Ovary (tissue), 3 donors: Measurements from ENCODE around the gene NAV1.
"Not testable (repeated sequence)": the region's sequence is repeated elsewhere in the genome, so short reads cannot be mapped to it uniquely, and the experiment has no call there.

Experiments
- EP300 ChIP-seq: sonication (generic); formaldehyde crosslinking; IDR thresholded peaks from one replicate; pipeline ENCODE4 v1.6.1; 2017; ENCODE audit warnings: antibody characterized with exemption
- POLR2A ChIP-seq: fragments of 450-650 bp; IDR thresholded peaks from one replicate; pipeline ENCODE4 v1.6.1; 2017; ENCODE audit warnings: antibody characterized with exemption, mild to moderate bottlenecking, moderate library complexity
- TF ChIP-seq, protein P1 (sequence below), 3 donors: fragments of 450-650 bp in 2 of 3; fragments of 200-600 bp in 1 of 3; IDR thresholded peaks; one replicate each; pipeline versions ENCODE4 v1.5.1 to v1.8.0; 2016 to 2022; ENCODE audit warnings: antibody characterized with exemption in 3 of 3, mild to moderate bottlenecking in 1 of 3
- donor health status: DM: no; HTN: no; CAD: no.

DNA sequence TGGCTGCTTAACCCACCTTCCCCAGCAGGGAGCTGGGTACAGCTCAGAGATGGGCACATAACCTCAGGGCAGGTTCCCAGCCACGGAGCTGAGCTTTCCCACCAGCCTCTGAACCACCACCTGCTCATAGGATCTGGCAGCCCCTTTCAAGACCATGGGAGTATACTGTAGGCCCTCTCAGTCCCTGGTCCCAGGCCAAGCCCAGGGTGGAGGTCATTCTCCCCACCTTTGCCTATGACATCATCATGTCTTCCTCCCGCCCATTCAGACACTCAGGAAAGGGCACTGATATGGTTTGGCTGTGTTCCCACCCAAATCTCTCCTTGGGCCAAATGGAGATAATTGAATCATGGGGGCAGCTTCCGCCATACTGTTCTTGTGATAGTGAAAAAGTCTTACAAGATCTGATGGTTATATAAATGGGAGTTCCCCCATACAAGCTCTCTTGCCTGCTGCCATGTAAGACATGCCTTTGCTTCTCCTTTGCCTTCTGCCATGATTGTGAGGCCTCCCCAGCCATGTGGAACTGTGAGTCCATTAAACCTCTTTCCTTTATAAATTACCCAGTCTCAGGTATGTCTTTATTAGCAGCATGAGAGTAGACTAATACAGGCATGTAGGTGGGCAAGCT is 45.8 kb upstream of the NAV1 start:
- TF ChIP-seq, protein P1, sequence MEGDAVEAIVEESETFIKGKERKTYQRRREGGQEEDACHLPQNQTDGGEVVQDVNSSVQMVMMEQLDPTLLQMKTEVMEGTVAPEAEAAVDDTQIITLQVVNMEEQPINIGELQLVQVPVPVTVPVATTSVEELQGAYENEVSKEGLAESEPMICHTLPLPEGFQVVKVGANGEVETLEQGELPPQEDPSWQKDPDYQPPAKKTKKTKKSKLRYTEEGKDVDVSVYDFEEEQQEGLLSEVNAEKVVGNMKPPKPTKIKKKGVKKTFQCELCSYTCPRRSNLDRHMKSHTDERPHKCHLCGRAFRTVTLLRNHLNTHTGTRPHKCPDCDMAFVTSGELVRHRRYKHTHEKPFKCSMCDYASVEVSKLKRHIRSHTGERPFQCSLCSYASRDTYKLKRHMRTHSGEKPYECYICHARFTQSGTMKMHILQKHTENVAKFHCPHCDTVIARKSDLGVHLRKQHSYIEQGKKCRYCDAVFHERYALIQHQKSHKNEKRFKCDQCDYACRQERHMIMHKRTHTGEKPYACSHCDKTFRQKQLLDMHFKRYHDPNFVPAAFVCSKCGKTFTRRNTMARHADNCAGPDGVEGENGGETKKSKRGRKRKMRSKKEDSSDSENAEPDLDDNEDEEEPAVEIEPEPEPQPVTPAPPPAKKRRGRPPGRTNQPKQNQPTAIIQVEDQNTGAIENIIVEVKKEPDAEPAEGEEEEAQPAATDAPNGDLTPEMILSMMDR (IDR thresholded peaks at IDR 0.05) = not testable (repeated sequence)
- TF ChIP-seq POLR2A, EP300: not testable (repeated sequence)
